SIG-M5 treated with dmso at 0.1 percent for 504 hours (cell line): ENCODE measurements around the gene SLC1A2.

Source experiments
- DNase-seq: peaks from one replicate; lab custom pipeline; 2025; ENCODE audit not compliant: unreplicated experiment; lab: John Stamatoyannopoulos, UW

The SLC1A2 gene

GRCh38 chr11:35305670-35306382, 113.5 kb downstream of the SLC1A2 start:
- no peak for DNase-seq

GRCh38 chr11:35304900-35305460, 114.4 kb downstream of the SLC1A2 start:
- DNase-seq, result no peak

- peak; percentile 60 for DNase-seq
Observed at GRCh38 chr11:35304386-35304775, 115.0 kb downstream of the SLC1A2 start.

DNA sequence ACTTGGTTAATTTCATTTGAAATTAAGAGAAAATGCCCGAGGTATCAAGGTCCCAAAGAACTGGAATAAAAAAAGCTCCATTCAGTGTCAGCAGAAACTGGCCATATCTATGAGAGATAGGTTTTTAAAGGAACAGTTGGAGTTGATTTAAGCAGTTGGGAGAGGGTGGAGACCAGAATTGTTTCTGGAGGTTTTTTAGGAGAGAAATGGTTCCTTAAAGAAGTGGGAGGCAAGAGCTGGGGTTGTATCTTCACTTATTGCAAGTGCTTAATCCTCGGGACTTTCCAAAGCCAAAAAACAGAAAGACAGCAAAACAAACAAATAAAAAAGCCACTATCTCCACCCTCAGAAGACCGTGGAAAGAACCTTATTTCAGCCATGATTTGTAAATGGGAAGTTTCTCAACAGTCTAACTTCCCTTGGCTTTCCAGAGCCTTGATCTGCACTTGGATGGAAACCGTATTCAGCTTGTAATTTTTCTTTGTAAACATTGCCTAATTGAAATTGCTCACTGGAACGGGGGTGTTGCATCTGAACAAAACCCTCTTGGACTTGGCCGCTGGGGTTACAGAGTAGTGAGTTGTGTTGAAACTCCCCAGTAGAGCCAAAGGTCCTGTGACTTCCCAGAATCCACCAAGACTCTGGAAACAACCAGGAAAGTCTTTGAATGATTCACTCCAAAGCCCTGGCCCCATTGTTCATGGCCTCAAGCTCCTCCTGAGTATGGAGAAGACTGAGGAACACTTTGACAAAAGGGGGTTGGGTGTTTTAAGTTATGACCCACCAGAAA, 115.6 kb downstream of the SLC1A2 start:
- peak; percentile 84 for DNase-seq

GRCh38 chr11:35302398-35302797, 117.0 kb downstream of the SLC1A2 start:
- no peak for DNase-seq

GRCh38 chr11:35298369-35298768, 121.0 kb downstream of the SLC1A2 start:
- DNase-seq, result no peak

DNA sequence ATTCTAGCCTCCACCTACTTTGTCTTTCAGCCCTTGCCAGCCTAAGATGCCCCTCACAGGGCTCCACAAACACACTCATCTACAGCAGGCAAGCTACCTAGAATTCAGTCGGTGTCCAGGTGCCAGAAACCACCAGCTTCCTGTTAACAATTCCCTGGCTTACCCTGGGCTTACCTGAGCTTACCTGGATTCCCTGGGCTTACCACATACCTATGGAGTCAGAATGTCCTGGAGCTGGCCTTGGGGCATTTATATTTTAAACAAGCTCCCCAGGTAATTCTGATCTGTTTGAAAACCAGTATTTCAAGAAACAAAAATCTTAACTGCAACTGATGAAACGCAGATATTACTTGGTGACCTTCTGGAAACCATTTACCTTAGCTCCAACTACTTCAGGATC, 123.6 kb downstream of the SLC1A2 start:
- DNase-seq, result no peak

DNA sequence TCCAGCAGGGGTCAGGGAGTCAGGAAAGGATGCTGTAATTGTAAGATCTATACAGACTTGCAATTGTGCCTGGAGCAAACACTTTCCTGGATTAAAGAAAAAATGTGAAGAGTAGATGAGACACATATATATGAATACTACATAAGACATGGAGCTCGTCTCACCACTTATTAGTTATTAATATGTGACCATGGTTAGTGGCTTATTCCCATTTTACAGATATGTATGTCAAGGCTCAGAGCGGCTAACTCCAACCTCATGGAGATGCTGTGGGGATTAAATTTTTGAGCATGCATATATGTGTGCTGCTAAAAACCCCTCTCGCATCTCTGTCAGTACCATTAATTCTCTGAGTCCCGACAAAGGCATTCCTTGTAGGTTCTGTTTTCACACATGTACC, 125.7 kb downstream of the SLC1A2 start:
- DNase-seq, result no peak

DNA sequence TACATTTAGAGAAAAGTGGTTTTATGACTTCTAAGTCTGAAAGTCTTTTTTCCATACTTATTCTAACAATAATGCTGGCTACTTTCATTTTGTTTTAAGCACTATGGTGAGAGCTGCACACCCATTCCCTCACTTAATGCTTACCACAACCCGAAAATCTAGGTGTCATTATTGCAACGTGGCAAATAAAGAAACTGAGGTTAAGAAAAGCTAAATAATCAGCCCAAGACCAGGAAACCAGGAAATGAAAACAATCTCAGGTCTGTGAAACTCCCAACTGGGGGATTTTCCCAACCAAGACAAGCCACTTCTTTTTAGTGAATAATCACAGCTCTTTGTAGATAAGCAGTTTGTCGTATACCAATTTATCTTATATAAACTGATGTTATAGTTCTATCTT, 126.3 kb downstream of the SLC1A2 start:
- no peak for DNase-seq

DNA sequence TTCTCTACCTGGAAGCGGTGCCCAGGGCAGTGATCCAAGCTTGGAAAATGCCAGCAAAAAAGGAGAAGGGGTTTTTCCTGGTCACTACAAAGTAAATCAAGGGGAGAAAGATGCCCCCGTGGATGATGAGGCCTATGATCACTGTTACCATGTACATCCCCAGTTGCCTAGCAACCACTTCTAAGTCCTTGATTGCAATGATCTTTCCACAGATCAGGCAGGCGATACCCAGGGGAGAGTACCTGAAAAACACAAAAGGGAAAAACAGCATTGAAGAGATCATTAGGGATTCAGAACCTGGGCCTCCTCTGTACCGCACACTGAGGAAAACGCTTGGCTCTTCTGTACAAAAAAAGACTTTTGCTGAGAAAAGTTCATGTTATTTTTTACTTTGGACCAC, 127.1 kb downstream of the SLC1A2 start:
- DNase-seq, result no peak

DNA sequence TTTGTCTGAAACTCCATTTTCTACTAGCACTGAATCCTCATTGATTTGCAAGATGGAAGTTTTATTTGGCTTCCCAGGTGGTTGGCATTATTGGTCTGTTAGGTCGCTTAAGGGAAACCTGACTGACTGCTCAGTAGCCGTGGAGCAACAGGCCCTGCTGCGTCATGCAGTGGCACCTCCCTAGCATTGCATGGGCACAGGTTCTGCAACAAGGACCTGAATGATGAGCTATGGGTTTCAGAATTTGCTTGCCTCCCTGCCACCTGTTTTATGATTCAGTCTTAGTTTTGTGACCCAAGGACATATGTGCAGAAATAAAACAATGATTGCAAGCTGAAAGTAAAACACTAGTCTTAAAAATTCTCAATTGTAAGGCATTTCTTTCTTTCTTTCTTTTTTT, 128.5 kb downstream of the SLC1A2 start:
- DNase-seq, result no peak

- no peak for DNase-seq
Observed at GRCh38 chr11:35289821-35290220, 129.5 kb downstream of the SLC1A2 start.

DNA sequence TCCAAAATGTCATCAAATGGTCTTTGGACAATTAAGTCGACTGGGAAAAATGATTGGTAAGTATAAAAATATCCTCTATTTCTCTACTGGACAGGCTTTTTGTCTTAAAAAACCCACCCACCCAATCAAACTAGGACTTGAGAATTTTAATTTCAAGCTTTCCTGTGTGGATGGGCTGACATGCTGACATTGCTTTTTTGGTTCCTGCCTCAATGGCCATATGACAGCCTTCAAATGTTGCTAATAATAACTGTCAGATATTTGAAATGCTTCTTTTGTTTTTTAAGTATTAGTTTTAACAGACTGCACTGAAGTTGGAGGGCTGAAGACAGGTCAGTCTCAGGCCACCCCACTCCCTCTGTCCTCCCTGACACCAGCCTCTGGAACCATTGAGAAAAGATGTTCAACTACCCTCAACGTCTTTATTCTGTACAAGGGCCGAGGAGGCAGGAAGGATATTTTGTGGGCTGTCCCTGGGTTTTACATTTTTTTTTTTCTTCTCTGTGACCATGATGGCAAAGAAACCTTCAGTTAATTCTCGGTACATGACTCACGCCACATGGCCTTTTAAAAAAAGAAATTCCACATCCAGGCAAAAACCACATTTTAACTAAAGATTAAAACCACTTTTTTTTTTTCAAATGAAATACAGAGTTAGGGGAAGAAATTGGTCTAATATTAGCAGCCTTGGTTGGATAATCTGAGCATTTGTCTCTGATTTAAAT, 130.4 kb downstream of the SLC1A2 start:
- no peak for DNase-seq

- no peak for DNase-seq
Observed at GRCh38 chr11:35288309-35288708, 131.0 kb downstream of the SLC1A2 start.

GRCh38 chr11:35287344-35287890, 131.9 kb downstream of the SLC1A2 start:
- DNase-seq, result no peak

- DNase-seq, result no peak
Observed at GRCh38 chr11:35286126-35286525, 133.2 kb downstream of the SLC1A2 start.

GRCh38 chr11:35285471-35285870, 133.9 kb downstream of the SLC1A2 start:
- no peak for DNase-seq

DNA sequence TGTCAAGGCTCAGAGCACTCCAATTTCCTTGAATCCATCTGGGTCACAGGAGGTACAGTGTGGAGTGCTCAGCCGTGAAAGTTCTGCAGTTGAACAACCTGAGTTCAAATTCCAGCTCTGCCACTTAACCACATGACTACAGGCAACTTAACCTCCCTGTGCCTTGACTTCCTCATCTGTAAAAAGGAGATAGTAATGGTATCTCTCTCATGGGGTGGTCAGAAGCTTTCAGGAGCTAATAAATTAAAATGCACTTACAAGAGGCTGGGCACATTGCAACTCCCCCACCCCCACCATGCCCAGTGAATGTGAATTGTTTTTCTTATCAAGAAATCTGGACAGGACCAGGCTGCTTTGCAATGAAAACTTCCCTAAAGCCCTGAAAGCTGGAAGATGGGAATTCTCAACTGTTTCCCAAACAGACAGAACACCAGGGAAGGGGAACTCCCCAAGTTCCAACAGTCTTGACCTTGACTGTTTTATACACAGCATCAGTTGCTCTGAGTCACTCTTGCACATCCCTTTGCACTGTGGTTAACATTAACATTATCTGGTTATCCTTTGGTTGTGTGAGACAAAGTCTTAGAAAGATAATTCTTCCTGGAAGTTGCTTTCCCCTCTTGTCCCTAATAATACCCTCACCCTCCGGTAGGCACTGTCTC, 137.0 kb downstream of the SLC1A2 start:
- no peak for DNase-seq

DNA sequence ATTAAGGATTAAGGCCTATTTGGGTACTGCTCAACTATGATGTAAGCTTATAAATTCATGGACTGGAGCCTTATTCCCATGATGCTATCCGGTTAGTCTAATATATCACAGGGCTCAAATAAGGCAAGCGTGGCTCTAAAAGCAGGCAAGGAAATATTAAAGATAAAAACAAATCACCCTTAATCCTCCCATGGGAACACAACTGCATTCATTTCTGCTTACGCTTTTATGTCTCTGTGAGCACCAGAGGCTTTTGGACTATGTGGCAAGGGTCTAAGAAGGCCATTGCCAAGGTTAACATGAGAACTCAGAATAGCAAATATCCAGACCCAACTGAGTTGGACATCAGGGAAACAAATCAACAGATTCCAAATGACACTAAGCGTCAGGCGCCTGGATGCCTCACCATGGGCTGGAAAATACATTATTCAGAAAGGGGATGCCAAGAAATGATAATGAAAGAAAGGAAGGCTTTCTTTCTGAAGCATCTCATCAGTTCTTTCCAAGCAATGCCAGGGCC, 138.1 kb downstream of the SLC1A2 start:
- DNase-seq, result no peak

GRCh38 chr11:35280727-35281126, 138.6 kb downstream of the SLC1A2 start:
- no peak for DNase-seq

- no peak for DNase-seq
Observed at GRCh38 chr11:35277827-35278226, 141.5 kb downstream of the SLC1A2 start.
